ENCODE measurements around the gene PTPRU.

The PTPRU gene

GRCh38 chr1:29280409-29281131, 44.2 kb downstream of the PTPRU start:
- Histone ChIP-seq H4K20me1 (ENCODE audit: insufficient read depth, low read length, poor library complexity, severe bottlenecking) (no peaks in the 10 kb centered on the region), H3K4me2 (ENCODE audit: low read depth, low read length, poor library complexity, severe bottlenecking) (no peak overlapping the region), H3K9me2 (replicated peaks; ENCODE audit: low read depth, low read length) (no peaks in the 10 kb centered on the region), H3K9me3 (ENCODE audit: insufficient read depth, low read depth, low read length) (no peaks in the 10 kb centered on the region), H3K27me3 (ENCODE audit: insufficient read depth, low read length, poor library complexity, severe bottlenecking) (no peaks in the 10 kb centered on the region), H3K36me3 (ENCODE audit: insufficient read depth, low read length) (no peaks in the 10 kb centered on the region), H2AFZ (ENCODE audit: low read length) (no peak overlapping the region), H3K79me2 (ENCODE audit: insufficient read depth, low read length) (no peaks in the 10 kb centered on the region), H3F3A (ENCODE audit: low read depth) (no peaks in the 10 kb centered on the region), H3K4me3 (ENCODE audit: low read length, poor library complexity, severe bottlenecking) (no peak overlapping the region), H3K9ac (ENCODE audit: low read depth, low read length, poor library complexity, severe bottlenecking) (no peak overlapping the region), H3K4me1 (ENCODE audit: insufficient read depth, low read length, poor library complexity, severe bottlenecking) (no peaks in the 10 kb centered on the region)
- TF ChIP-seq CTCF (conservative IDR thresholded peaks at IDR 0.05; ENCODE audit: low read length) (no peak), EZH2phosphoT487 (IDR thresholded peaks at IDR 0.05; ENCODE audit: borderline replicate concordance) (no peak)

GRCh38 chr1:29281571-29281970, 45.2 kb downstream of the PTPRU start:
- Histone ChIP-seq H3K9me2 (replicated peaks; ENCODE audit: low read depth, low read length) (no peaks in the 10 kb centered on the region), H3F3A (ENCODE audit: low read depth) (no peaks in the 10 kb centered on the region), H3K27me3 (ENCODE audit: insufficient read depth, low read length, poor library complexity, severe bottlenecking) (no peaks in the 10 kb centered on the region), H3K36me3 (ENCODE audit: insufficient read depth, low read length) (no peaks in the 10 kb centered on the region), H3K4me3 (ENCODE audit: low read length, poor library complexity, severe bottlenecking) (no peak overlapping the region), H3K4me1 (ENCODE audit: insufficient read depth, low read length, poor library complexity, severe bottlenecking) (no peaks in the 10 kb centered on the region), H4K20me1 (ENCODE audit: insufficient read depth, low read length, poor library complexity, severe bottlenecking) (no peaks in the 10 kb centered on the region), H3K9me3 (ENCODE audit: insufficient read depth, low read depth, low read length) (no peaks in the 10 kb centered on the region), H2AFZ (ENCODE audit: low read length) (no peak overlapping the region), H3K9ac (ENCODE audit: low read depth, low read length, poor library complexity, severe bottlenecking) (no peak overlapping the region), H3K4me2 (ENCODE audit: low read depth, low read length, poor library complexity, severe bottlenecking) (no peak overlapping the region), H3K79me2 (ENCODE audit: insufficient read depth, low read length) (no peaks in the 10 kb centered on the region)
- TF ChIP-seq CTCF (conservative IDR thresholded peaks at IDR 0.05; ENCODE audit: low read length) (no peak), EZH2phosphoT487 (IDR thresholded peaks at IDR 0.05; ENCODE audit: borderline replicate concordance) (no peak)

- H3K79me2 ChIP-seq (ENCODE audit: insufficient read depth, low read length): no peaks in the 10 kb centered on the region
- no peaks in the 10 kb centered on the region for H3F3A ChIP-seq (ENCODE audit: low read depth)
- no peaks in the 10 kb centered on the region for H4K20me1 ChIP-seq (ENCODE audit: insufficient read depth, low read length, poor library complexity, severe bottlenecking)
- no peak overlapping the region for H3K4me3 ChIP-seq (ENCODE audit: low read length, poor library complexity, severe bottlenecking)
- H3K4me1 ChIP-seq (ENCODE audit: insufficient read depth, low read length, poor library complexity, severe bottlenecking): no peaks in the 10 kb centered on the region
- no peak for TF ChIP-seq EZH2phosphoT487 (IDR thresholded peaks at IDR 0.05; ENCODE audit: borderline replicate concordance)
- TF ChIP-seq CTCF (conservative IDR thresholded peaks at IDR 0.05; ENCODE audit: low read length): no peak
- H3K9me3 ChIP-seq (ENCODE audit: insufficient read depth, low read depth, low read length): no peaks in the 10 kb centered on the region
- H3K36me3 ChIP-seq (ENCODE audit: insufficient read depth, low read length): no peaks in the 10 kb centered on the region
- no peaks in the 10 kb centered on the region for H3K27me3 ChIP-seq (ENCODE audit: insufficient read depth, low read length, poor library complexity, severe bottlenecking)
- no peak overlapping the region for H3K4me2 ChIP-seq (ENCODE audit: low read depth, low read length, poor library complexity, severe bottlenecking)
- no peak overlapping the region for H3K9ac ChIP-seq (ENCODE audit: low read depth, low read length, poor library complexity, severe bottlenecking)
- H3K9me2 ChIP-seq (replicated peaks; ENCODE audit: low read depth, low read length): no peaks in the 10 kb centered on the region
- H2AFZ ChIP-seq (ENCODE audit: low read length): no peak overlapping the region
Measured at GRCh38 chr1:29282135-29282923, 46.0 kb downstream of the PTPRU start.

Data from Loucy (cell line).